Measurements from ENCODE around the gene DHRS7. TPM values are rescaled to one million over a fixed set of nuclear protein-coding genes. Genes with fewer than 3 reads are reported as not detected.

Gene DHRS7
- total RNA-seq, result 10 to 100 TPM; 36.9 to 44.8 TPM

- peak within 1 kb of the TSS; percentile 91 for H3K4me3 Mint-ChIP-seq
- CTCF ChIA-PET, result interaction anchor here (0.6 to 1.3 kb wide), 7 partner anchors 15 to 203 kb away, joined by 3 to 4 read pairs (median 3); no protein-coding TSS in a partner anchor
- peak within 1 kb of the TSS; percentile 96 for H3K27ac Mint-ChIP-seq
- H3K27me3 Mint-ChIP-seq, result peaks cover 6% of the 10 kb centered on the region
- DNase-seq, result peak; percentile 67
- peaks cover 36% of the 10 kb centered on the region for H3K4me1 Mint-ChIP-seq
- POLR2A ChIA-PET, result interaction anchor here (0.6 to 1.5 kb wide), 2 partner anchors 73 to 198 kb away, joined by 3 to 4 read pairs; partner anchors contain the start of gene PCNX4
- no peaks in the 10 kb centered on the region for H3K9me3 Mint-ChIP-seq
- H3K36me3 Mint-ChIP-seq (ENCODE audit: low read depth), result peaks cover 23% of the 10 kb centered on the region
Measured at GRCh38 chr14:60164712-60165546, at the start of gene DHRS7. TSS of gene DHRS7 (minus strand) at chr14:60165398. CDS start at chr14:60165309, 89 bp downstream.

- Mint-ChIP-seq H3K27ac (no peak overlapping the region), H3K9me3 (no peaks in the 10 kb centered on the region), H3K4me3 (no peak overlapping the region), H3K4me1 (no peaks in the 10 kb centered on the region), H3K36me3 (ENCODE audit: low read depth) (no peaks in the 10 kb centered on the region), H3K27me3 (peaks cover 6% of the 10 kb centered on the region)
- CTCF ChIA-PET, result interaction anchor here (0.6 kb wide), 1 partner anchor 591 kb away, joined by 6 read pairs; no protein-coding TSS in a partner anchor
- DNase-seq, result no peak
- POLR2A ChIA-PET, result no interaction called here
Measured at GRCh38 chr14:60214415-60215126, 49.4 kb upstream of the DHRS7 start.

DNA sequence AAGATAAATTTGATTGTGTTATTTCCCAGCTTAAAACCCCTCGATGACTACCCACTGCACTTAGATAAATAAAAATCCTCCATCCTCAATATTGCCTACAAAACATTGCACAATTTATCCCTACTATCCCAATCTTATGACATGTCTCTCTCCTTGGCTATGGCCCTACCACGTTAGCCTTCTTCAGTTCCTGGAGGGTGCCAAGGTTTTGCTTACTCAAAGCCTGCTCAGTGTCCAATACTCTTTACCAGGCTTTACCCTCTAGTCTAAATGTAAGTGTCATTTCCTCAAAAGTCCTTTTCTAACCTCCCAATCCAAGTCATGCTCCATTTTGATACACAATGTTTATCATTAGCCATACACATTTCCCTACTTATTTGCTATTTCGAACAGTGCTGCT lies 48.8 kb upstream of the DHRS7 start:
- ChIA-PET CTCF (no interaction called here), POLR2A (no interaction called here)
- H3K4me3 Mint-ChIP-seq, result no peak overlapping the region
- no peaks in the 10 kb centered on the region for H3K4me1 Mint-ChIP-seq
- DNase-seq, result no peak
- H3K36me3 Mint-ChIP-seq (ENCODE audit: low read depth), result no peaks in the 10 kb centered on the region
- H3K27me3 Mint-ChIP-seq, result peaks cover 9% of the 10 kb centered on the region
- no peaks in the 10 kb centered on the region for H3K9me3 Mint-ChIP-seq
- no peak overlapping the region for H3K27ac Mint-ChIP-seq

- no peaks in the 10 kb centered on the region for H3K4me1 Mint-ChIP-seq
- POLR2A ChIA-PET, result no interaction called here
- H3K36me3 Mint-ChIP-seq (ENCODE audit: low read depth), result no peaks in the 10 kb centered on the region
- no peak for DNase-seq
- no peak overlapping the region for H3K4me3 Mint-ChIP-seq
- CTCF ChIA-PET, result interaction anchor here (1.5 kb wide), 1 partner anchor 28 kb away, joined by 3 read pairs; no protein-coding TSS in a partner anchor
- peaks cover 9% of the 10 kb centered on the region for H3K27me3 Mint-ChIP-seq
- no peaks in the 10 kb centered on the region for H3K9me3 Mint-ChIP-seq
- H3K27ac Mint-ChIP-seq, result no peak overlapping the region
Measured at GRCh38 chr14:60212503-60213371, 47.5 kb upstream of the DHRS7 start.

DNA sequence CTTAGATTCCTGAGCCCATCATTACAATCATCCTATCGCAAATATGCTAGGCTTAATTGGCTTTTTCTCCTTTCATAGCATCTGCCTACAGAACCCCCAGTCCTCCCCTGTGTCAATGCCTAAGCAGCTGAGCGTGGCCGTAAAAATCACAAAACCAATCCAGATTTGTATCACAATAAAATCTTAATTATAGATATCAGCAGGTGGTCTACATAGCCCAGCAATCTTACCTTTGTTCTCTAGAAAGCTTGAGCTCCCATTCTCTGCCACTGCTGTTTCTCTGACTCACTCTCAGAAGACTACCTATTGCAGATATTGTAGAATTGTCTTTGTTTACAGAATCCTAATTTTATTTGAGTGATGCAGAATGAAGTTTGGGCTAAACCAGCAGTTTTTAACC lies 46.0 kb upstream of the DHRS7 start:
- Mint-ChIP-seq H3K27me3 (peaks cover 9% of the 10 kb centered on the region), H3K4me1 (no peaks in the 10 kb centered on the region), H3K4me3 (no peak overlapping the region), H3K27ac (no peak overlapping the region), H3K36me3 (ENCODE audit: low read depth) (no peaks in the 10 kb centered on the region), H3K9me3 (no peaks in the 10 kb centered on the region)
- DNase-seq, result no peak
- POLR2A ChIA-PET, result no interaction called here
- CTCF ChIA-PET, result no interaction called here

DNA sequence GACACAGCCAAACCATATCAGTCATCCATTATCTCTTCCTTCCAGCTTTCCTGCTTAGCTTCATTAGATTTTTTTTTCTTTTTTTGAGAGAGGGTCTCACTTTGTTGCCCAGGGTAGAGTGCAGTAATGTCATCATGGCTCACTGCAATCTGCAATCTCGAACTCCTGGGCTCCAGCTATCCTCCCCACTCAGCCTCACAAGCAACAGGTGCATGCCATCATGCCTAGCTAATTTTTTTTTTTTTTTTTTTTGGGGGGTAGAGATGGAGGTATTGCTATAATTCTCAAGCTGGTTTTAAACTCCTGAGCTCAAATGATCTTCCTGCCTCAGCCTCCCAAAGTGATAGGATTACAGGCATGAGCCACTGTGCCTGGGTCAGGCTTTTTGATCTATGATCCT lies 45.5 kb upstream of the DHRS7 start:
- Mint-ChIP-seq H3K27ac (no peak overlapping the region), H3K9me3 (no peaks in the 10 kb centered on the region), H3K36me3 (ENCODE audit: low read depth) (no peaks in the 10 kb centered on the region), H3K4me1 (no peaks in the 10 kb centered on the region), H3K4me3 (no peak overlapping the region), H3K27me3 (peaks cover 9% of the 10 kb centered on the region)
- POLR2A ChIA-PET, result no interaction called here
- CTCF ChIA-PET, result interaction anchor here (0.6 kb wide), 1 partner anchor 1229 kb away, joined by 4 read pairs; no protein-coding TSS in a partner anchor
- DNase-seq, result no peak

GRCh38 chr14:60206837-60207533 lies 41.8 kb upstream of the DHRS7 start:
- Mint-ChIP-seq H3K4me1 (no peaks in the 10 kb centered on the region), H3K27ac (no peak overlapping the region), H3K36me3 (ENCODE audit: low read depth) (no peaks in the 10 kb centered on the region), H3K9me3 (no peaks in the 10 kb centered on the region), H3K4me3 (no peak overlapping the region), H3K27me3 (peaks cover 18% of the 10 kb centered on the region)
- no peak for DNase-seq
- CTCF ChIA-PET, result no interaction called here
- POLR2A ChIA-PET, result no interaction called here

DNA sequence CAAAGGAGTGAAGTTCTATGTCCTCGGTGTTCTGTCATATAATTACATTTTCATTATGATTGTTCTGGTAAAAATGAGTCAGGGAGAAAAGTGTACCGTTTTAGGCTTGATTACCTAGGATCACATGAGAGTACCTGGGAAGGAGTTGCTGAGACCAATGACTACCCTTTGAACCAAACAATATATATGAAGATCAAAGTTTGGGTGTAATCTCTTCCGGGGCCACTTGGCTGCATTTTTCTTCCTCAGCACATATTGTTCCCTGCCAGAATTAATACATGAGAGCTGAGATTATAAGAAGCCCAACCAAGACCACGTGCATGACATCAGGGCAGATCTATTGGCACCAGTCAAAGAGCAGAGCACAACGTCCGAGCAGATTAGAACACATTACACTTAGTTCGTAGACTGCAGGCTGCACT lies 41.1 kb upstream of the DHRS7 start:
- no peak for DNase-seq
- CTCF ChIA-PET, result no interaction called here
- POLR2A ChIA-PET, result no interaction called here

GRCh38 chr14:60204843-60205774 lies 39.9 kb upstream of the DHRS7 start:
- ChIA-PET CTCF (no interaction called here), POLR2A (no interaction called here)
- H3K27me3 Mint-ChIP-seq, result peaks cover 18% of the 10 kb centered on the region
- no peak overlapping the region for H3K27ac Mint-ChIP-seq
- no peaks in the 10 kb centered on the region for H3K4me1 Mint-ChIP-seq
- H3K4me3 Mint-ChIP-seq, result no peak overlapping the region
- H3K9me3 Mint-ChIP-seq, result no peaks in the 10 kb centered on the region
- DNase-seq, result no peak
- H3K36me3 Mint-ChIP-seq (ENCODE audit: low read depth), result no peaks in the 10 kb centered on the region

More for the DNA sequence above, 41.1 kb upstream of the DHRS7 start:
- Mint-ChIP-seq H3K4me3 (no peak overlapping the region), H3K9me3 (no peaks in the 10 kb centered on the region), H3K36me3 (ENCODE audit: low read depth) (no peaks in the 10 kb centered on the region), H3K27me3 (peaks cover 18% of the 10 kb centered on the region), H3K27ac (no peak overlapping the region), H3K4me1 (no peaks in the 10 kb centered on the region)

- POLR2A ChIA-PET, result interaction anchor here (0.6 kb wide), 1 partner anchor 50 kb away, joined by 3 read pairs; no protein-coding TSS in a partner anchor
- no peak overlapping the region for H3K27ac Mint-ChIP-seq
- no peaks in the 10 kb centered on the region for H3K4me1 Mint-ChIP-seq
- no peak for DNase-seq
- CTCF ChIA-PET, result no interaction called here
- peaks cover under 1% of the 10 kb centered on the region for H3K9me3 Mint-ChIP-seq
- no peaks in the 10 kb centered on the region for H3K36me3 Mint-ChIP-seq (ENCODE audit: low read depth)
- H3K27me3 Mint-ChIP-seq, result peaks cover 20% of the 10 kb centered on the region
- H3K4me3 Mint-ChIP-seq, result no peak overlapping the region
Measured at GRCh38 chr14:60204104-60204842, 39.1 kb upstream of the DHRS7 start.

DNA sequence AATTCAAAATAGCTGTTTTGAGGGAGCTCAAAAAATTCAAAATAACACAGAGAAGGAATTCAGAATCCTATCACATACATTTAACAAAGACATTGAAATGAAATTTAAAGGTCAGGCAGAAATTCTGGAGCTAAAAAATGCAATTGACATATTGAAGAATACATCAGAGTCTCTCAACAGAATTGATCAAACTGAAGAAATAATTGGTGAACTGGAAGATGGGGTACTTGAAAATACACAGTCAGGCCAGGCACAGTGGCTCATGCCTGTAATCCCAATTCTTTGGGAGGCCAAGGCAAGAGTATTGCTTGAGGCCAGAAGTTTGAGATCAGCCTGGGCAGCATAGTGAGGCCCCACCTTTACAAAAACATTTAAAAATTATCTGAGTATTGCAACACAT lies 34.1 kb upstream of the DHRS7 start:
- no peak overlapping the region for H3K27ac Mint-ChIP-seq
- H3K4me3 Mint-ChIP-seq, result no peak overlapping the region
- H3K27me3 Mint-ChIP-seq, result peaks cover 11% of the 10 kb centered on the region
- no peak for DNase-seq
- H3K9me3 Mint-ChIP-seq, result peaks cover 4% of the 10 kb centered on the region
- no peaks in the 10 kb centered on the region for H3K36me3 Mint-ChIP-seq (ENCODE audit: low read depth)
- CTCF ChIA-PET, result no interaction called here
- POLR2A ChIA-PET, result no interaction called here
- H3K4me1 Mint-ChIP-seq, result peaks cover 2% of the 10 kb centered on the region
